HepG2 (cell line): ENCODE measurements around the gene STX5. TPM values are rescaled to one million over a fixed set of nuclear protein-coding genes. Genes with fewer than 3 reads are reported as not detected.

Experiments
- AGO1 ChIP-seq: fragments of 200-400 bp; formaldehyde crosslinking; IDR thresholded peaks from 2 replicates; pipeline ENCODE4 v1.6.1; 2017; ENCODE audit warnings: mild to moderate bottlenecking, low read depth, low read length, moderate library complexity; ENCODE audit not compliant: poor library complexity, severe bottlenecking
- E2F5 ChIP-seq: sonication (generic); formaldehyde crosslinking; conservative IDR thresholded peaks from 2 replicates; pipeline ENCODE4 v1.4.0; 2020; ENCODE audit warnings: missing genetic modification reagents
- FOXK2 ChIP-seq: fragments of 450-650 bp; IDR thresholded peaks from 2 replicates; pipeline ENCODE4 v1.6.1; 2016
- IKZF4 ChIP-seq: sonication (generic); formaldehyde crosslinking; IDR thresholded peaks from 2 replicates; pipeline ENCODE4 v1.5.1; 2020; ENCODE audit warnings: borderline replicate concordance, mild to moderate bottlenecking, low read depth, missing genetic modification reagents; ENCODE audit errors: not compliant biosample characterization
- JUNB ChIP-seq: sonication (generic); formaldehyde crosslinking; IDR thresholded peaks from 2 replicates; pipeline ENCODE4 v1.8.0; 2022; ENCODE audit warnings: missing genetic modification reagents, mild to moderate bottlenecking, borderline replicate concordance
- KAT2B ChIP-seq: fragments of 150-350 bp; IDR thresholded peaks from 2 replicates; pipeline ENCODE4 v1.6.1; 2014; ENCODE audit warnings: low read depth, low read length, borderline replicate concordance
- KAT7 ChIP-seq: IDR thresholded peaks from 2 replicates; pipeline ENCODE4 v1.6.1; 2018; ENCODE audit warnings: borderline replicate concordance, missing compliant biosample characterization
- MZF1 ChIP-seq: sonication (generic); formaldehyde crosslinking; IDR thresholded peaks from 2 replicates; pipeline ENCODE4 v1.8.1; 2023; ENCODE audit warnings: mild to moderate bottlenecking, missing genetic modification reagents, borderline replicate concordance
- PHF20 ChIP-seq: sonication (generic); formaldehyde crosslinking; IDR thresholded peaks from 2 replicates; pipeline ENCODE4 v1.5.0; 2020; ENCODE audit warnings: mild to moderate bottlenecking, missing genetic modification reagents
- THYN1 ChIP-seq: sonication (generic); formaldehyde crosslinking; IDR thresholded peaks from 2 replicates; pipeline ENCODE4 v1.8.1; 2023; ENCODE audit warnings: low read depth, mild to moderate bottlenecking, moderate library complexity, missing genetic modification reagents, borderline replicate concordance
- TRIM22 ChIP-seq: fragments of 450-650 bp; IDR thresholded peaks from 2 replicates; pipeline ENCODE4 v1.6.1; 2017
- ZNF224 ChIP-seq: sonication (generic); formaldehyde crosslinking; IDR thresholded peaks from 2 replicates; pipeline ENCODE4 v1.5.0; 2020; ENCODE audit warnings: mild to moderate bottlenecking, missing genetic modification reagents
- ZNF256 ChIP-seq: sonication (generic); formaldehyde crosslinking; conservative IDR thresholded peaks from 2 replicates; pipeline ENCODE4 v1.4.0; 2020; ENCODE audit warnings: missing genetic modification reagents
- ZNF432 ChIP-seq: sonication (generic); formaldehyde crosslinking; IDR thresholded peaks from 2 replicates; pipeline ENCODE4 v1.5.0; 2020; ENCODE audit warnings: missing genetic modification reagents, mild to moderate bottlenecking, borderline replicate concordance
- ZNF446 ChIP-seq: sonication (generic); formaldehyde crosslinking; IDR thresholded peaks from 2 replicates; pipeline ENCODE4 v1.5.0; 2020; ENCODE audit warnings: mild to moderate bottlenecking, missing genetic modification reagents
- ZNF460 ChIP-seq: sonication (generic); formaldehyde crosslinking; IDR thresholded peaks from 2 replicates; pipeline ENCODE4 v1.5.1; 2020; ENCODE audit warnings: missing genetic modification reagents, mild to moderate bottlenecking, borderline replicate concordance
- ZNF550 ChIP-seq: sonication (generic); formaldehyde crosslinking; IDR thresholded peaks from 2 replicates; pipeline ENCODE4 v1.4.0; 2020; ENCODE audit warnings: mild to moderate bottlenecking, missing genetic modification reagents, borderline replicate concordance
- polyA plus RNA-seq, 8 experiments: library from polyadenylated mRNA; depleted of rRNA in 3 of 8; stranded (reverse) in 7 of 8; unstranded in 1 of 8; fragments of >200 nt; fragmentation: Illumina TruSeq in 4 of 8; extraction: Trizol in 4 of 8; gene quantifications; 2 replicates each; pipeline versions ENCODE4 v1.2.1 to v1.2.3, GENCODE V29; 2011 to 2016; ENCODE audit warnings: low read depth in 4 of 8, missing spikeins in 1 of 8, mixed read lengths in 1 of 8; ENCODE audit not compliant: insufficient read depth in 1 of 8
- total RNA-seq, 5 experiments: library from RNA; depleted of rRNA; stranded (reverse); fragments of >200 nt; fragmentation: Illumina TruSeq; extraction: Trizol; gene quantifications; 2 replicates each; pipeline ENCODE4 v1.2.3, GENCODE V29; 2016; ENCODE audit warnings: low read depth in 1 of 5
- TF ChIP-seq, protein P1 (sequence below): sonication (generic); formaldehyde crosslinking; IDR thresholded peaks from 2 replicates; pipeline ENCODE4 v1.5.0; 2020; ENCODE audit warnings: mild to moderate bottlenecking, missing genetic modification reagents
- TF ChIP-seq, protein P2 (sequence below): sonication (generic); formaldehyde crosslinking; IDR thresholded peaks from 2 replicates; pipeline ENCODE4 v1.9.0; 2021; ENCODE audit warnings: missing genetic modification reagents, borderline replicate concordance
- TF ChIP-seq, protein P3 (sequence below): sonication (generic); formaldehyde crosslinking; IDR thresholded peaks from 2 replicates; pipeline ENCODE4 v1.9.0; 2021; ENCODE audit warnings: missing genetic modification reagents, mild to moderate bottlenecking, borderline replicate concordance

Gene STX5
- total and polyA plus RNA-seq, 2 of the 13 experiments (the other 11 are each of a cell fraction or from before 2014, with no cell fraction given): 26.9 to 30.0 TPM

GRCh38 chr11:62880803-62881578, 49.1 kb upstream of the STX5 start, which contains the start of gene SLC3A2 (continued):
- TF ChIP-seq ZNF460 (no peak), MZF1 (0 out of 2 replicates have a peak, but pooled peaks have one; percentile 90), THYN1 (CRISPR knock-in tag) (no peak), IKZF4 (CRISPR knock-in tag) (peak; percentile 81), ZNF446 (CRISPR knock-in tag) (peak; percentile 61; the same call in 1 of the 2 replicates), ZNF432 (CRISPR knock-in tag) (no peak), E2F5 (CRISPR knock-in tag) (peak; percentile 12), ZNF256 (CRISPR knock-in tag) (0 out of 2 replicates have a peak, but pooled peaks have one; percentile 23), AGO1 (peak; percentile 74), FOXK2 (no peak), ZNF224 (CRISPR knock-in tag) (peak; percentile 92), KAT2B (no peak), ZNF550 (CRISPR knock-in tag) (0 out of 2 replicates have a peak, but pooled peaks have one; percentile 61), PHF20 (CRISPR knock-in tag) (peak; percentile 51), TRIM22 (no peak), KAT7 (CRISPR knock-in tag) (peak; percentile 86; the same call in 1 of the 2 replicates), JUNB (no peak)
- TF ChIP-seq, protein P1, sequence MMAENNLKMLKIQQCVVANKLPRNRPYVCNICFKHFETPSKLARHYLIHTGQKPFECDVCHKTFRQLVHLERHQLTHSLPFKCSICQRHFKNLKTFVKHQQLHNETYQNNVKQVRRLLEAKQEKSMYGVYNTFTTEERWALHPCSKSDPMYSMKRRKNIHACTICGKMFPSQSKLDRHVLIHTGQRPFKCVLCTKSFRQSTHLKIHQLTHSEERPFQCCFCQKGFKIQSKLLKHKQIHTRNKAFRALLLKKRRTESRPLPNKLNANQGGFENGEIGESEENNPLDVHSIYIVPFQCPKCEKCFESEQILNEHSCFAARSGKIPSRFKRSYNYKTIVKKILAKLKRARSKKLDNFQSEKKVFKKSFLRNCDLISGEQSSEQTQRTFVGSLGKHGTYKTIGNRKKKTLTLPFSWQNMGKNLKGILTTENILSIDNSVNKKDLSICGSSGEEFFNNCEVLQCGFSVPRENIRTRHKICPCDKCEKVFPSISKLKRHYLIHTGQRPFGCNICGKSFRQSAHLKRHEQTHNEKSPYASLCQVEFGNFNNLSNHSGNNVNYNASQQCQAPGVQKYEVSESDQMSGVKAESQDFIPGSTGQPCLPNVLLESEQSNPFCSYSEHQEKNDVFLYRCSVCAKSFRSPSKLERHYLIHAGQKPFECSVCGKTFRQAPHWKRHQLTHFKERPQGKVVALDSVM (CRISPR knock-in tag): peak; percentile 82
- TF ChIP-seq, protein P2, sequence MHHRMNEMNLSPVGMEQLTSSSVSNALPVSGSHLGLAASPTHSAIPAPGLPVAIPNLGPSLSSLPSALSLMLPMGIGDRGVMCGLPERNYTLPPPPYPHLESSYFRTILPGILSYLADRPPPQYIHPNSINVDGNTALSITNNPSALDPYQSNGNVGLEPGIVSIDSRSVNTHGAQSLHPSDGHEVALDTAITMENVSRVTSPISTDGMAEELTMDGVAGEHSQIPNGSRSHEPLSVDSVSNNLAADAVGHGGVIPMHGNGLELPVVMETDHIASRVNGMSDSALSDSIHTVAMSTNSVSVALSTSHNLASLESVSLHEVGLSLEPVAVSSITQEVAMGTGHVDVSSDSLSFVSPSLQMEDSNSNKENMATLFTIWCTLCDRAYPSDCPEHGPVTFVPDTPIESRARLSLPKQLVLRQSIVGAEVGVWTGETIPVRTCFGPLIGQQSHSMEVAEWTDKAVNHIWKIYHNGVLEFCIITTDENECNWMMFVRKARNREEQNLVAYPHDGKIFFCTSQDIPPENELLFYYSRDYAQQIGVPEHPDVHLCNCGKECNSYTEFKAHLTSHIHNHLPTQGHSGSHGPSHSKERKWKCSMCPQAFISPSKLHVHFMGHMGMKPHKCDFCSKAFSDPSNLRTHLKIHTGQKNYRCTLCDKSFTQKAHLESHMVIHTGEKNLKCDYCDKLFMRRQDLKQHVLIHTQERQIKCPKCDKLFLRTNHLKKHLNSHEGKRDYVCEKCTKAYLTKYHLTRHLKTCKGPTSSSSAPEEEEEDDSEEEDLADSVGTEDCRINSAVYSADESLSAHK (CRISPR knock-in tag): no peak
- TF ChIP-seq, protein P3, sequence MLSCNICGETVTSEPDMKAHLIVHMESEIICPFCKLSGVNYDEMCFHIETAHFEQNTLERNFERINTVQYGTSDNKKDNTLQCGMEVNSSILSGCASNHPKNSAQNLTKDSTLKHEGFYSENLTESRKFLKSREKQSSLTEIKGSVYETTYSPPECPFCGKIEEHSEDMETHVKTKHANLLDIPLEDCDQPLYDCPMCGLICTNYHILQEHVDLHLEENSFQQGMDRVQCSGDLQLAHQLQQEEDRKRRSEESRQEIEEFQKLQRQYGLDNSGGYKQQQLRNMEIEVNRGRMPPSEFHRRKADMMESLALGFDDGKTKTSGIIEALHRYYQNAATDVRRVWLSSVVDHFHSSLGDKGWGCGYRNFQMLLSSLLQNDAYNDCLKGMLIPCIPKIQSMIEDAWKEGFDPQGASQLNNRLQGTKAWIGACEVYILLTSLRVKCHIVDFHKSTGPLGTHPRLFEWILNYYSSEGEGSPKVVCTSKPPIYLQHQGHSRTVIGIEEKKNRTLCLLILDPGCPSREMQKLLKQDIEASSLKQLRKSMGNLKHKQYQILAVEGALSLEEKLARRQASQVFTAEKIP: peak; percentile 59; the same call in 1 of the 2 replicates
